ENCODE results near the gene MRPS14.

MRPS14 gene

DNA sequence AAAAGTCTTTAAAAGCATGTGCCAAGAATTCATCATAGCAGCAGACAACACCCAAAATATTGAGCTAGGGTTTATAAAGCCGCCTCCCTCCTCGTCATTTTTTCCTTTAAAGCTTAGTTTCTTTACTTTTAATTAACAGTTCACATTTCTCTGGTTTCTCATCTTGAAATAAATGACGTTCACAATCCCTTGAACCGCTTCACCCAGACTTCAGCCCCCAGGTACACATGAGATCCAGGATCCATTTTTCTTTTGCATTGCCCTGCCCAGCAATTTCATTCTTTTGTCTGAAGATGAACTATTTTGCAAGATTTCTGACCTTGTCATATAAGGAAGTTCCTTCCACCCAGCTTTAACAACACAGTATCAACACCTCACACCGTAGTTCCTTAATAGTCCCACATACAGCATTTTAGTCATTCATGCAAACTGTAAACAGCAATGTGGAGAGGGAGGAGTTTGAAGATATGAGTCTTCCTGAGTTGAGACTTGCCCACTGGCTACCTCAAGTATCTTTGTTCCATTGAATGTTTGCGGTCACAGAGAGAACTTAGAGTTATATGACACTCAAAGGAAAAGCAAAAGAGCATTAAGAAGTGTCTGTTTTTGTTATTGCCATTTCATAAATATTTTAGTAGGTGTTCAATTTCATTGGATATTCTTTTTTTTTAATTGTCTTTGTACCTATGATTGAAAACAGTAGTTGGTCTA lies 58.8 kb downstream of the MRPS14 start:
- DNase-seq (ENCODE audit: extremely low read depth, low read depth), result no peak
- TF ChIP-seq, protein P1, sequence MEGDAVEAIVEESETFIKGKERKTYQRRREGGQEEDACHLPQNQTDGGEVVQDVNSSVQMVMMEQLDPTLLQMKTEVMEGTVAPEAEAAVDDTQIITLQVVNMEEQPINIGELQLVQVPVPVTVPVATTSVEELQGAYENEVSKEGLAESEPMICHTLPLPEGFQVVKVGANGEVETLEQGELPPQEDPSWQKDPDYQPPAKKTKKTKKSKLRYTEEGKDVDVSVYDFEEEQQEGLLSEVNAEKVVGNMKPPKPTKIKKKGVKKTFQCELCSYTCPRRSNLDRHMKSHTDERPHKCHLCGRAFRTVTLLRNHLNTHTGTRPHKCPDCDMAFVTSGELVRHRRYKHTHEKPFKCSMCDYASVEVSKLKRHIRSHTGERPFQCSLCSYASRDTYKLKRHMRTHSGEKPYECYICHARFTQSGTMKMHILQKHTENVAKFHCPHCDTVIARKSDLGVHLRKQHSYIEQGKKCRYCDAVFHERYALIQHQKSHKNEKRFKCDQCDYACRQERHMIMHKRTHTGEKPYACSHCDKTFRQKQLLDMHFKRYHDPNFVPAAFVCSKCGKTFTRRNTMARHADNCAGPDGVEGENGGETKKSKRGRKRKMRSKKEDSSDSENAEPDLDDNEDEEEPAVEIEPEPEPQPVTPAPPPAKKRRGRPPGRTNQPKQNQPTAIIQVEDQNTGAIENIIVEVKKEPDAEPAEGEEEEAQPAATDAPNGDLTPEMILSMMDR (IDR thresholded peaks at IDR 0.05; ENCODE audit: low read depth, low read length), result no peak

GRCh38 chr1:174963529-174964125 lies 59.6 kb downstream of the MRPS14 start:
- TF ChIP-seq, protein P1 (IDR thresholded peaks at IDR 0.05; ENCODE audit: low read depth, low read length), result no peak
- DNase-seq (ENCODE audit: extremely low read depth, low read depth), result no peak

Data from AG09319 (cell line).